NOMO-1 treated with dmso at 0.1 percent for 144 hours (cell line): ENCODE measurements around the gene RBM24.

ENCODE experiments used
- DNase-seq: peaks from one replicate; lab custom pipeline; 2025; ENCODE audit not compliant: unreplicated experiment; lab: John Stamatoyannopoulos, UW

The RBM24 gene

GRCh38 chr6:17341117-17341805 lies 60.1 kb downstream of the RBM24 start:
- DNase-seq = no peak

GRCh38 chr6:17341891-17342290 lies 60.7 kb downstream of the RBM24 start:
- DNase-seq = no peak

GRCh38 chr6:17343215-17343614 lies 62.1 kb downstream of the RBM24 start:
- DNase-seq = no peak
